Liver (tissue), 9 donors: ENCODE data around the gene AVL9. TPM values are rescaled to one million over a fixed set of nuclear protein-coding genes. Genes with fewer than 3 reads are reported as not detected.
"Not testable (repeated sequence)": the region's sequence is repeated elsewhere in the genome, so short reads cannot be mapped to it uniquely, and the experiment has no call there.

Experiments used
- DNase-seq: peaks from one replicate; pipeline ENCODE4 v3.0.0-alpha.2; 2017; ENCODE audit warnings: low spot score
- H3K27ac ChIP-seq, 2 donors: one replicate each; pipeline ENCODE4 v1.7.0; 2013; ENCODE audit warnings: inconsistent platforms in 2 of 2, low read length in 2 of 2, control low read depth in 1 of 2, low read depth in 1 of 2, mild to moderate bottlenecking in 1 of 2
- H3K27me3 ChIP-seq, 4 donors: one replicate each; pipeline versions ENCODE4 v1.6.1 to v1.7.0; 2013; ENCODE audit warnings: low read length in 3 of 4, inconsistent platforms in 1 of 4, mild to moderate bottlenecking in 1 of 4, moderate library complexity in 1 of 4; ENCODE audit not compliant: control insufficient read depth in 4 of 4, insufficient read depth in 4 of 4
- H3K36me3 ChIP-seq, 4 donors: one replicate each; pipeline versions ENCODE4 v1.6.1 to v1.7.0; 2013; ENCODE audit warnings: low read length in 3 of 4, mild to moderate bottlenecking in 3 of 4, low read depth in 1 of 4, moderate library complexity in 1 of 4; ENCODE audit not compliant: control insufficient read depth in 4 of 4, insufficient read depth in 3 of 4
- H3K4me1 ChIP-seq, 4 donors: one replicate each; pipeline versions ENCODE4 v1.6.1 to v1.7.0; 2013; ENCODE audit warnings: low read length in 3 of 4, mild to moderate bottlenecking in 3 of 4, moderate library complexity in 1 of 4; ENCODE audit not compliant: control insufficient read depth in 4 of 4, insufficient read depth in 4 of 4
- H3K4me3 ChIP-seq, 3 donors: one replicate each; pipeline versions ENCODE4 v1.6.1 to v1.7.0; 2013; ENCODE audit warnings: low read length in 3 of 3, control low read depth in 1 of 3, low read depth in 1 of 3, mild to moderate bottlenecking in 1 of 3
- H3K9ac ChIP-seq, 2 donors: one replicate each; pipeline ENCODE4 v1.7.0; 2013; ENCODE audit warnings: low read length in 2 of 2, mild to moderate bottlenecking in 2 of 2, moderate library complexity in 2 of 2, control low read depth in 1 of 2, low read depth in 1 of 2
- H3K9me3 ChIP-seq, 4 donors: one replicate each; pipeline versions ENCODE4 v1.6.1 to v1.7.0; 2013; ENCODE audit warnings: low read length in 3 of 4; ENCODE audit not compliant: control insufficient read depth in 4 of 4
- ATF3 ChIP-seq: IDR thresholded peaks from 2 replicates; pipeline ENCODE4 v1.6.1; 2016; ENCODE audit warnings: antibody characterized with exemption
- EGR1 ChIP-seq, 2 donors: IDR thresholded peaks; 2 replicates each; pipeline ENCODE4 v1.6.1; 2016 to 2018; ENCODE audit warnings: antibody characterized with exemption in 2 of 2, low read depth in 2 of 2
- GABPA ChIP-seq, 2 donors: IDR thresholded peaks in 1 of 2; conservative IDR thresholded peaks in 1 of 2; 2 replicates each; pipeline ENCODE4 v1.6.1; 2016; ENCODE audit warnings: antibody characterized with exemption in 2 of 2, mild to moderate bottlenecking in 1 of 2, moderate library complexity in 1 of 2
- HNF4A ChIP-seq, 2 donors: conservative IDR thresholded peaks; 2 replicates each; pipeline ENCODE4 v1.6.1; 2016; ENCODE audit warnings: antibody characterized with exemption in 2 of 2, mild to moderate bottlenecking in 2 of 2
- HNF4G ChIP-seq: IDR thresholded peaks from 2 replicates; pipeline ENCODE4 v1.6.1; 2016; ENCODE audit warnings: antibody characterized with exemption
- JUND ChIP-seq, 2 donors: IDR thresholded peaks; 2 replicates each; pipeline ENCODE4 v1.6.1; 2016; ENCODE audit warnings: antibody characterized with exemption in 2 of 2
- MAX ChIP-seq: IDR thresholded peaks from 2 replicates; pipeline ENCODE4 v1.6.1; 2016; ENCODE audit warnings: antibody characterized with exemption
- NR2F2 ChIP-seq: IDR thresholded peaks from 2 replicates; pipeline ENCODE4 v1.6.1; 2016; ENCODE audit warnings: antibody characterized with exemption
- RAD21 ChIP-seq, 2 donors: IDR thresholded peaks; 2 replicates each; pipeline ENCODE4 v1.6.1; 2016; ENCODE audit warnings: antibody characterized with exemption in 2 of 2, mild to moderate bottlenecking in 2 of 2
- REST ChIP-seq: IDR thresholded peaks from 2 replicates; pipeline ENCODE4 v1.6.1; 2016; ENCODE audit warnings: antibody characterized with exemption, mild to moderate bottlenecking
- RXRA ChIP-seq, 2 donors: IDR thresholded peaks; 2 replicates each; pipeline ENCODE4 v1.6.1; 2017 to 2018; ENCODE audit warnings: antibody characterized with exemption in 2 of 2, mild to moderate bottlenecking in 1 of 2
- SP1 ChIP-seq: IDR thresholded peaks from 2 replicates; pipeline ENCODE4 v1.6.1; 2018; ENCODE audit warnings: antibody characterized with exemption, mild to moderate bottlenecking
- TAF1 ChIP-seq: conservative IDR thresholded peaks from 2 replicates; pipeline ENCODE4 v1.6.1; 2016; ENCODE audit warnings: antibody characterized with exemption, mild to moderate bottlenecking
- YY1 ChIP-seq: IDR thresholded peaks from 2 replicates; pipeline ENCODE4 v1.6.1; 2016; ENCODE audit warnings: antibody characterized with exemption, mild to moderate bottlenecking
- ZBTB33 ChIP-seq: IDR thresholded peaks from 2 replicates; pipeline ENCODE4 v1.6.1; 2016; ENCODE audit warnings: antibody characterized with exemption
- WGBS: extraction: QIAGEN DNeasy Blood & Tissue Kit; methylation state at CpG from one replicate; pipeline ENCODE4 v1.1.7; 2013; 5-methylcytosine and 5-hydroxymethylcytosine counted together
- polyA plus RNA-seq, 2 donors: library from polyadenylated mRNA; stranded (reverse) in 1 of 2; unstranded in 1 of 2; fragments of 200-250 nt in 1 of 2; fragments of >200 nt in 1 of 2; fragmentation: Nextera tagmentation in 1 of 2; extraction: Ambion mirVana in 1 of 2; gene quantifications; one replicate each; pipeline versions ENCODE4 v1.2.1 to v1.2.3, GENCODE V29; 2013 to 2015
- total RNA-seq, 2 donors: library from RNA; depleted of rRNA; stranded (reverse); fragments of >200 nt; gene quantifications; one replicate each; pipeline ENCODE4 v1.2.3, GENCODE V29; 2014
- TF ChIP-seq, protein P1 (sequence below): fragments of 150-350 bp; IDR thresholded peaks from 2 replicates; pipeline ENCODE4 v1.5.1; 2017; ENCODE audit warnings: improper control_type of control experiment, low read depth, low read length; ENCODE audit not compliant: missing input control
- donor health status: healthy.
- donor health status: healthy.
- donor health status: healthy.
- donor health status: healthy.
- donor health status: healthy.

AVL9 gene
- total and polyA plus RNA-seq, 4 donors: 5.5 to 18.5 (median 11.6) TPM

GRCh38 chr7:32618470-32618869 is 123.2 kb downstream of the AVL9 start (continued):
- TF ChIP-seq, protein P1, sequence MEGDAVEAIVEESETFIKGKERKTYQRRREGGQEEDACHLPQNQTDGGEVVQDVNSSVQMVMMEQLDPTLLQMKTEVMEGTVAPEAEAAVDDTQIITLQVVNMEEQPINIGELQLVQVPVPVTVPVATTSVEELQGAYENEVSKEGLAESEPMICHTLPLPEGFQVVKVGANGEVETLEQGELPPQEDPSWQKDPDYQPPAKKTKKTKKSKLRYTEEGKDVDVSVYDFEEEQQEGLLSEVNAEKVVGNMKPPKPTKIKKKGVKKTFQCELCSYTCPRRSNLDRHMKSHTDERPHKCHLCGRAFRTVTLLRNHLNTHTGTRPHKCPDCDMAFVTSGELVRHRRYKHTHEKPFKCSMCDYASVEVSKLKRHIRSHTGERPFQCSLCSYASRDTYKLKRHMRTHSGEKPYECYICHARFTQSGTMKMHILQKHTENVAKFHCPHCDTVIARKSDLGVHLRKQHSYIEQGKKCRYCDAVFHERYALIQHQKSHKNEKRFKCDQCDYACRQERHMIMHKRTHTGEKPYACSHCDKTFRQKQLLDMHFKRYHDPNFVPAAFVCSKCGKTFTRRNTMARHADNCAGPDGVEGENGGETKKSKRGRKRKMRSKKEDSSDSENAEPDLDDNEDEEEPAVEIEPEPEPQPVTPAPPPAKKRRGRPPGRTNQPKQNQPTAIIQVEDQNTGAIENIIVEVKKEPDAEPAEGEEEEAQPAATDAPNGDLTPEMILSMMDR: no peak
- TF ChIP-seq MAX: no peak
- no peak for TF ChIP-seq JUND (IDR thresholded peaks at IDR 0.05)
- no peak for TF ChIP-seq NR2F2

- Histone ChIP-seq H3K4me1 (no peaks in the 10 kb centered on the region), H3K27me3 (no peaks in the 10 kb centered on the region), H3K36me3 (peaks cover 0 to 3% (median 0%) of the 10 kb centered on the region in 4 donors), H3K4me3 (no peak overlapping the region), H3K9ac (no peak overlapping the region), H3K27ac (no peak overlapping the region), H3K9me3 (no peaks in the 10 kb centered on the region)
- WGBS: 96% methylated on average over 4 of the region's 4 CpGs
- no peak for DNase-seq
- TF ChIP-seq RAD21 (IDR thresholded peaks at IDR 0.05) (no peak), HNF4G (no peak), SP1 (no peak), HNF4A (conservative IDR thresholded peaks at IDR 0.05) (no peak), MAX (no peak), TAF1 (no peak), JUND (IDR thresholded peaks at IDR 0.05) (no peak), ZBTB33 (no peak), EGR1 (IDR thresholded peaks at IDR 0.05; ENCODE audit: low read depth in 2 of 2) (no peak), YY1 (no peak), GABPA (IDR thresholded peaks at IDR 0.05 in 1 of 2, conservative IDR thresholded peaks at IDR 0.05 in 1 of 2) (no peak)
Observed at GRCh38 chr7:32618987-32619386, 123.7 kb downstream of the AVL9 start.

DNA sequence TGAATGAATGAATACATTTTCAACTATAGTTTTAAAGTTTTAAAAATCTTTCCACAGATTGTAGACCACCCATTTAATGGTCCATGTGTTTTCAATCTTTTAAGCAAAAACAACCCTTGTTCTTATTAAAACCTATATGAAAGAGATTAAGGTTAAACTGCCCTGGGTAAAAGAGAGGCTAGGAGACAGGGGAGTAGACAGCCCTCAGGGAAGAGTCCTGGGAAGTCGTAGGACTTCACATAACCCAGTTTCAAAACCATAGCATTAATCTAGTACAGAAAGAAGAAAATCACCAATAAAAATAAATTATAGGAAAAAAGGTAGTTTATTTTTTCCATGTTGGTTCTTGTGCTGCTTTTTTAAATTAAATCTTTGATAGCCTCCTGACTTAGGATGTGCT is 124.1 kb downstream of the AVL9 start:
- not testable (repeated sequence) for DNase-seq, H3K4me1 ChIP-seq, H3K9ac ChIP-seq, H3K36me3 ChIP-seq, H3K4me3 ChIP-seq, H3K27me3 ChIP-seq, H3K9me3 ChIP-seq, H3K27ac ChIP-seq
- WGBS: 91% methylated on average over 1 of the region's 1 CpG

DNA sequence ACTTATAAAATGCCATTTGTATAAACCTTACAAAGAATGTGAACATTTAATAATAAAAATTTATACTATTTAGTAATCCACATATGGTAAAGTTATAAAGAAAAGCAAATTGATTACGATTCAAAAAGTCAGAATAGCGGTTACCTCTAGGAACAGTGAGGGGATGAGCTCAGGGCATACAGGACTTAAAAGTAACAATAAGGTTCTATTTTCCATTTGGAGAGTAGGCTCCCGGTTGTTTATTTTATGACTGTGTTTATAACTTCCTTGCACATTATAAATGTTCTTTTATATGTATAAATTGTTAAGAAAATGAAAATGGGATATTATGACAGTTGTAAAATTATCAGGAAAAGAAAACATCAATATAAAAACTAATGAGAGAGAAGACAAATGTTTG is 135.7 kb downstream of the AVL9 start:
- no peaks in the 10 kb centered on the region for H3K9me3 ChIP-seq
- DNase-seq: no peak
- no peak overlapping the region for H3K9ac ChIP-seq
- no peak overlapping the region for H3K27ac ChIP-seq
- no peaks in the 10 kb centered on the region for H3K36me3 ChIP-seq
- no peaks in the 10 kb centered on the region for H3K4me1 ChIP-seq
- WGBS: 80% methylated on average over 3 of the region's 3 CpGs
- H3K27me3 ChIP-seq: no peaks in the 10 kb centered on the region
- no peak overlapping the region for H3K4me3 ChIP-seq
- TF ChIP-seq JUND (IDR thresholded peaks at IDR 0.05) (no peak), RXRA (IDR thresholded peaks at IDR 0.05) (no peak), RAD21 (IDR thresholded peaks at IDR 0.05) (no peak), TAF1 (no peak), REST (no peak), ATF3 (no peak), ZBTB33 (no peak), HNF4A (conservative IDR thresholded peaks at IDR 0.05) (no peak), EGR1 (IDR thresholded peaks at IDR 0.05; ENCODE audit: low read depth in 2 of 2) (no peak)
